ENCODE results near the gene CYB561A3. TPM values are rescaled to one million over a fixed set of nuclear protein-coding genes. Genes with fewer than 3 reads are reported as not detected.
A peak's percentile ranks its signal among the peaks of the same experiment; 100 is the strongest.

The CYB561A3 gene
- total RNA-seq, 4 donors from 2014 or later = 75.9 to 112 (median 87.4) TPM

DNA sequence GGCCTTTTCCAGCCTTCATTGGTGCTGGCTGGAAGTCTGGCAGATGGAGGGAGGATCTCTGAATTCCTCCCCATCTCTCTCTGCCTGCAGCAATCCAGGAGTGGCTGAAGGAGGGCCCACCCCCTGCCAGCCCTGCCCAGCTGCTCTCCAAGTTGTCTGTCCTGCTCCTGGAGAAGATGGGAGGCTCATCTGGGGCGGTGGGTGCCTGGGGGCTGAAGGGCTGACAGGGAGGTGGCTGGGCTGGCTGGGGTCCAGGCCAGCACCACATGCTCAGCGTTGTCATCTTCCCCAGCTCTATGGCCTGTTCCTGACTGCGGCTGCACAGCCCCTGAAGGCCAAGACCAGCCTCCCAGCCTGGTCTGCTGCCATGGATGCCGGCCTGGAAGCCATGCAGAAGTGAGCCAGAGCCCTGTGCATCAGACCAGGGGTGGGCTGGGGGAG is 16.5 kb downstream of the CYB561A3 start:
- Histone ChIP-seq H3K27ac (peak overlapping the region in 1 of 4 donors; percentile 2), H3K27me3 (no peaks in the 10 kb centered on the region), H3K9me3 (no peaks in the 10 kb centered on the region), H3K4me3 (no peak overlapping the region), H3K4me1 (peaks cover 0 to 3% (median 0%) of the 10 kb centered on the region in 4 donors), H3K36me3 (peaks cover 0 to 75% (median 0%) of the 10 kb centered on the region in 3 donors)
- no peak for DNase-seq
- TF ChIP-seq POLR2A (IDR thresholded peaks at IDR 0.05) = no peak
- TF ChIP-seq, protein P1, sequence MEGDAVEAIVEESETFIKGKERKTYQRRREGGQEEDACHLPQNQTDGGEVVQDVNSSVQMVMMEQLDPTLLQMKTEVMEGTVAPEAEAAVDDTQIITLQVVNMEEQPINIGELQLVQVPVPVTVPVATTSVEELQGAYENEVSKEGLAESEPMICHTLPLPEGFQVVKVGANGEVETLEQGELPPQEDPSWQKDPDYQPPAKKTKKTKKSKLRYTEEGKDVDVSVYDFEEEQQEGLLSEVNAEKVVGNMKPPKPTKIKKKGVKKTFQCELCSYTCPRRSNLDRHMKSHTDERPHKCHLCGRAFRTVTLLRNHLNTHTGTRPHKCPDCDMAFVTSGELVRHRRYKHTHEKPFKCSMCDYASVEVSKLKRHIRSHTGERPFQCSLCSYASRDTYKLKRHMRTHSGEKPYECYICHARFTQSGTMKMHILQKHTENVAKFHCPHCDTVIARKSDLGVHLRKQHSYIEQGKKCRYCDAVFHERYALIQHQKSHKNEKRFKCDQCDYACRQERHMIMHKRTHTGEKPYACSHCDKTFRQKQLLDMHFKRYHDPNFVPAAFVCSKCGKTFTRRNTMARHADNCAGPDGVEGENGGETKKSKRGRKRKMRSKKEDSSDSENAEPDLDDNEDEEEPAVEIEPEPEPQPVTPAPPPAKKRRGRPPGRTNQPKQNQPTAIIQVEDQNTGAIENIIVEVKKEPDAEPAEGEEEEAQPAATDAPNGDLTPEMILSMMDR (IDR thresholded peaks at IDR 0.05) = no peak

DNA sequence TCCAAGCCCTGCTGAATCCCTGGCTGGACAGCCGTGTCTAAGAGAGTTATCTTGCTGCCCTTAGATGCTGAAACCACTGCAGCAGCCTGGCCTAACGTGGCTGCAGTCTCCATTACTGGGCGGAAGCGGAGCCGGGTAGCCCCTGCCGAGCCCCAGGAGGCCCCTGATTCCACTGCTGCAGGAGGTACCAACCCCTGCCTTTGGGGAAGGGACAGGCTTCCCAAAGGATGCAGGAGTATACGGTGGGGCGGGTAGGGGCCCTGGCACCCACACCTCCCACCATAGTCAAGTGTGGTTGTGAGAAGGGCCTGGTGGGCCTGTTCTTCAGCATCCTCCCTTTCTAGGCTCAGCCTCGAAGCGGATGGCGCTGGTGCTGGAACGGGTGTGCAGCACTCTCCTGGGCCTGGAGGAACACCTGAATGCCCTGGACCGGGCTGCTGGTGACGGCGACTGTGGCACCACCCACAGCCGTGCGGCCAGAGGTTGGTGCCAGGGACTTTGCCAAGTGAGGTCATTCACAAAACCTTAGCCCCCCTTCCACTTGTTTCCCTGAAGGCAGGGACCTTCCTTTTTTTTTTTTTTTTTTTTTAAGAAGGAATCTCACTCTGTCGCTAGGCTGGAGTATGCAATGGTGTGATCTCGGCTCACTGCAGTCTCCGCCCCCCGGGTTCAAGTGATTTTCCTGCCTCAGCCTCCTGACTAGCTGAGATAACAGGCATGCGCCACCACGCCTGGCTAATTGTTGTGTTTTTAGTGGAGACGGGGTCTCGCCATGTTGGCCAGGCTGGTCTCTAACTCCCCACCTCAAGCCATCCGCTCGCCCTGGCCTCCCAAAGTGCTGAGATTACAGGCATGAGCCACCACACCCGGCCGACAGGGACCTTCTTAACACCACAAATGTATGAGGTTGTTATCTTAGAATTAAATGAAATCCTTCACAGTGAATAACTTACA is 17.6 kb downstream of the CYB561A3 start:
- Histone ChIP-seq H3K36me3 (peaks cover 0 to 74% (median 0%) of the 10 kb centered on the region in 3 donors), H3K4me3 (no peak overlapping the region), H3K9me3 (no peaks in the 10 kb centered on the region), H3K4me1 (peaks cover 0 to 3% (median 0%) of the 10 kb centered on the region in 4 donors), H3K27ac (no peak overlapping the region), H3K27me3 (no peaks in the 10 kb centered on the region)
- no peak for TF ChIP-seq POLR2A (IDR thresholded peaks at IDR 0.05)
- TF ChIP-seq, protein P1 (IDR thresholded peaks at IDR 0.05) = no peak
- DNase-seq = no peak

DNA sequence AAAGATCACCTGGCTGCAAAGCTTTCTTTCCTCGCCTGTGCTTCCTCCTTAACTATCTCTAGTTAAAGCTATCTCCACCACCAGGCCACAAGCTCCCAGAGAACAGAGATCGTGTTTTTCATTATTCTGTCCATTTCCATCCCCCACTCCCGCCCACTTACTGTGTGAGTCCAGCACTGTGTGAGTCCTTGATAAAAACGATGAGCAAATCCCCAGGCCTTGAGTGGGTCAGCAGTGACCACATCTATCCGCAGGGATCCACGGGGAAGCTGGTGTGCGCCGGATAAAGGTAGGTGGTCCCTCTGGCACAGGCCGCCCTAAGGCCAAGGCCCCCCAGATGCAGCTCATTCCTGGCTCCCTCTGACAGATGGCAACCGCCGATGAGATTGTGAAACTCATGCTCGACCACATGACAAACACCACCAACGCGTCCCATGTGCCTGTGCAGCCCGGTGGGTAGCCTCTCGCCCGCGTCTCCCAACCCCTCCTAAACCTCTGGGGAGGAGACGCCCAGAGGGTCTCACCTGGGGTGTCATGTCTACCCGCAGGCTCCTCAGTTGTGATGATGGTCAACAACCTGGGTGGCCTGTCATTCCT is 19.4 kb downstream of the CYB561A3 start:
- Histone ChIP-seq H3K4me3 (no peak overlapping the region), H3K27me3 (no peaks in the 10 kb centered on the region), H3K4me1 (peaks cover 0 to 3% (median 0%) of the 10 kb centered on the region in 4 donors), H3K27ac (no peak overlapping the region), H3K9me3 (no peaks in the 10 kb centered on the region), H3K36me3 (peaks cover 0 to 77% (median 0%) of the 10 kb centered on the region in 3 donors)
- no peak for DNase-seq
- no peak for TF ChIP-seq POLR2A (IDR thresholded peaks at IDR 0.05)
- TF ChIP-seq, protein P1 (IDR thresholded peaks at IDR 0.05) = no peak

DNA sequence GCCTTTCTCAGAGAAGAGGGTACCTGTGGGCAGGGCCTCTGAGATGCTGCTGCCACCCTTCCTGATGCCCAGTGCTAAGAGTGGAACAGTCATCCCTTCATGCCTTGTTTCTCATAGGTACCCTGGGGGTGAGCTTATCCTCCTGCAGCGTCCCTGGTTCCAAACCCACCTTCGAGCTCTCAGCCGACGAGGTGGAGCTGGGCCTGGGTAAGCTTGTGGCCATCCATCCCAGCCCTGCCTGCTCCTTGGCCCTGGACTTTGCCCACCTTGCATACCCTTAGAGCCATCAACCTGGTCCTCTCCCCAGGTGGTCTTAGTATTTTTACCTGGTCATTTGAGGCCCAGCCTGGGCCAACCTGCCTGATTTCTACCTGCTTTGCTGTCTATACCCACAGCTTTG is 20.0 kb downstream of the CYB561A3 start:
- H3K4me3 ChIP-seq = no peak overlapping the region
- H3K36me3 ChIP-seq = peaks cover 0 to 75% (median 0%) of the 10 kb centered on the region in 3 donors

DNA sequence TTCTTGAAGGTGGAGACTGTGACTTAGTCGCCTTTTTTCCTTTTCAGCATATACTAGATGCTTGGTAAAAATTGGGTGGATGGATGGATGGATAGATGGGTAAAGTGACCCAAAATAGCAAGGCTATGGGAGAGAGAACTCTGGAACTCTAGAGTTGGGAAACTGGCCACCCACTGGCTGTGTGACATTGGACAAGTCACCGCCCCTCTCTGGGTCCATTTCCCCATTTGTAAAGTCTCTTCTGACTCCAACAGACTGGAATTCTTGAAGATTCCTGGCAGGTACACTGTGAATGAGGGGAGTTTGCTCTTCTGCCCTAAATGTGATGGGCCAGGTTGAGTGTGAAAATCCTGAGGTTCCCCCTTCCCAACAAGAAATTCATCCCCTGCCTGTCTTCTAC is 20.7 kb downstream of the CYB561A3 start:
- H3K9me3 ChIP-seq = no peaks in the 10 kb centered on the region
- H3K27me3 ChIP-seq = no peaks in the 10 kb centered on the region
- H3K27ac ChIP-seq = no peak overlapping the region
- peaks cover 0 to 12% (median 0%) of the 10 kb centered on the region in 4 donors for H3K4me1 ChIP-seq
- DNase-seq = no peak
- no peak overlapping the region for H3K4me3 ChIP-seq
- TF ChIP-seq POLR2A (IDR thresholded peaks at IDR 0.05) = no peak
- TF ChIP-seq, protein P1 (IDR thresholded peaks at IDR 0.05) = no peak
- H3K36me3 ChIP-seq = peaks cover 0 to 71% (median 0%) of the 10 kb centered on the region in 3 donors

More for the DNA sequence above, 20.0 kb downstream of the CYB561A3 start:
- TF ChIP-seq, protein P1 (IDR thresholded peaks at IDR 0.05) = no peak
- TF ChIP-seq POLR2A (IDR thresholded peaks at IDR 0.05) = no peak
- no peak for DNase-seq
- H3K27ac ChIP-seq = no peak overlapping the region
- no peaks in the 10 kb centered on the region for H3K9me3 ChIP-seq
- no peaks in the 10 kb centered on the region for H3K27me3 ChIP-seq
- H3K4me1 ChIP-seq = peaks cover 0 to 8% (median 0%) of the 10 kb centered on the region in 4 donors

All from Peyer's patch (tissue), 4 donors.